CD8-positive, alpha-beta memory T cell (primary cell): ENCODE measurements around the gene GSTO2. TPM values are rescaled to one million over a fixed set of nuclear protein-coding genes. Genes with fewer than 3 reads are reported as not detected.

Experiments used
- CTCF ChIA-PET: fragments of 350-600 bp; sonication (Branson Sonifier 250); formaldehyde crosslinking; loops from one replicate; lab custom pipeline; 2021; ENCODE audit warnings: antibody characterized with exemption; lab: Charles Lee
- POLR2A ChIA-PET: fragments of 350-600 bp; sonication (Branson Sonifier 250); formaldehyde crosslinking; loops from one replicate; lab custom pipeline; 2021; ENCODE audit warnings: antibody characterized with exemption; lab: Charles Lee
- DNase-seq, 5 donors: peaks; one replicate each; pipeline versions ENCODE4 v3.0.0 to v3.0.0-alpha.2; 2020 to 2022; ENCODE audit warnings: mixed read lengths in 1 of 5
- H3K27ac ChIP-seq: one replicate; pipeline ENCODE4 v1.7.0; 2013; ENCODE audit warnings: low read depth, mild to moderate bottlenecking, low read length, moderate library complexity
- H3K27me3 ChIP-seq: 2 replicates; pipeline ENCODE4 v1.7.0; 2013; ENCODE audit warnings: low read length, mild to moderate bottlenecking; ENCODE audit not compliant: insufficient read depth, poor library complexity, severe bottlenecking
- H3K36me3 ChIP-seq: 2 replicates; pipeline ENCODE4 v1.7.0; 2013; ENCODE audit warnings: mild to moderate bottlenecking, low read length, moderate library complexity; ENCODE audit not compliant: insufficient read depth
- H3K4me1 ChIP-seq: 2 replicates; pipeline ENCODE4 v1.7.0; 2013; ENCODE audit warnings: mild to moderate bottlenecking, low read length, moderate library complexity; ENCODE audit not compliant: insufficient read depth
- H3K4me3 ChIP-seq: 2 replicates; pipeline ENCODE4 v1.7.0; 2013; ENCODE audit warnings: mild to moderate bottlenecking, low read length
- H3K9me3 ChIP-seq: 2 replicates; pipeline ENCODE4 v1.7.0; 2013; ENCODE audit warnings: mild to moderate bottlenecking, low read length
- H3K27ac Mint-ChIP-seq, 8 donors: one replicate each; pipeline ENCODE4 v1.8.0; 2020 to 2021; ENCODE audit warnings: mixed read lengths in 8 of 8, mild to moderate bottlenecking in 6 of 8, inconsistent platforms in 3 of 8, moderate library complexity in 3 of 8
- H3K27me3 Mint-ChIP-seq, 2 donors: one replicate each; pipeline ENCODE4 v1.8.0; 2020 to 2021; ENCODE audit warnings: mixed read lengths in 2 of 2, mild to moderate bottlenecking in 1 of 2, moderate library complexity in 1 of 2
- H3K36me3 Mint-ChIP-seq, 3 donors: one replicate each; pipeline ENCODE4 v1.8.0; 2020 to 2021; ENCODE audit warnings: mixed read lengths in 3 of 3, inconsistent platforms in 1 of 3, mild to moderate bottlenecking in 1 of 3
- H3K4me1 Mint-ChIP-seq, 3 donors: one replicate each; pipeline ENCODE4 v1.8.0; 2020 to 2021; ENCODE audit warnings: mixed read lengths in 3 of 3, inconsistent platforms in 1 of 3, mild to moderate bottlenecking in 1 of 3
- H3K4me3 Mint-ChIP-seq, 7 donors: one replicate each; pipeline ENCODE4 v1.8.0; 2020 to 2021; ENCODE audit warnings: mixed read lengths in 7 of 7, mild to moderate bottlenecking in 6 of 7, moderate library complexity in 4 of 7, inconsistent platforms in 2 of 7
- H3K9me3 Mint-ChIP-seq, 5 donors: one replicate each; pipeline ENCODE4 v1.8.0; 2020 to 2022; ENCODE audit warnings: mixed read lengths in 5 of 5, mild to moderate bottlenecking in 3 of 5, moderate library complexity in 2 of 5, inconsistent platforms in 1 of 5
- polyA plus RNA-seq: library from polyadenylated mRNA; unstranded; fragments of 300-500 nt; fragmentation: Illumina TruSeq; gene quantifications from one replicate; pipeline ENCODE4 v1.2.3, GENCODE V29; 2021
- total RNA-seq, 2 experiments: library from RNA; stranded (reverse); gene quantifications; one replicate each; pipeline ENCODE4 v1.2.3, GENCODE V29; 2021

GSTO2 gene
- total and polyA plus RNA-seq, 3 experiments from 2014 or later, result 0.60 to 1.1 (median 0.93) TPM

- ChIA-PET CTCF (interaction anchor here (1.0 to 3.5 kb wide), 4 partner anchors 20 to 42 kb away, joined by 3 to 14 read pairs (median 8); partner anchors contain the start of genes CFAP58 and ITPRIP), POLR2A (no interaction called here)
- no peaks in the 10 kb centered on the region for H3K27me3 ChIP-seq
- peaks cover 43% of the 10 kb centered on the region for H3K4me1 ChIP-seq
- Mint-ChIP-seq H3K27ac (no peak overlapping the region), H3K36me3 (peaks cover 0 to 47% (median 11%) of the 10 kb centered on the region in 3 donors), H3K9me3 (no peaks in the 10 kb centered on the region), H3K4me3 (no peak overlapping the region), H3K27me3 (no peaks in the 10 kb centered on the region), H3K4me1 (peaks cover 36 to 53% (median 48%) of the 10 kb centered on the region in 3 donors)
- no peak for DNase-seq
- H3K4me3 ChIP-seq, result no peak overlapping the region
- peaks cover 28% of the 10 kb centered on the region for H3K36me3 ChIP-seq
- H3K27ac ChIP-seq, result no peak overlapping the region
- no peaks in the 10 kb centered on the region for H3K9me3 ChIP-seq
These were observed 42.3 kb downstream of the GSTO2 start for GRCh38 chr10:104311184-104311720.

GRCh38 chr10:104314591-104315485, 45.9 kb downstream of the GSTO2 start:
- Mint-ChIP-seq H3K27ac (peak overlapping the region in 1 of 8 donors; percentile 48), H3K27me3 (no peaks in the 10 kb centered on the region), H3K4me1 (peaks cover 31 to 41% (median 38%) of the 10 kb centered on the region in 3 donors), H3K4me3 (no peak overlapping the region), H3K36me3 (peaks cover 0 to 65% (median 11%) of the 10 kb centered on the region in 3 donors), H3K9me3 (no peaks in the 10 kb centered on the region)
- Histone ChIP-seq H3K4me3 (no peak overlapping the region), H3K27ac (no peak overlapping the region), H3K27me3 (no peaks in the 10 kb centered on the region), H3K9me3 (no peaks in the 10 kb centered on the region), H3K4me1 (peaks cover 30% of the 10 kb centered on the region), H3K36me3 (peaks cover 28% of the 10 kb centered on the region)
- POLR2A ChIA-PET, result no interaction called here
- CTCF ChIA-PET, result interaction anchor here (1.0 to 1.2 kb wide), 4 partner anchors 9 to 41 kb away, joined by 3 to 6 read pairs (median 4); partner anchors contain the start of gene CFAP58
- no peak for DNase-seq

GRCh38 chr10:104315486-104315921, 46.5 kb downstream of the GSTO2 start:
- Mint-ChIP-seq H3K4me3 (no peak overlapping the region), H3K27ac (no peak overlapping the region), H3K36me3 (peaks cover 0 to 65% (median 10%) of the 10 kb centered on the region in 3 donors), H3K9me3 (no peaks in the 10 kb centered on the region), H3K4me1 (peaks cover 29 to 41% (median 38%) of the 10 kb centered on the region in 3 donors), H3K27me3 (no peaks in the 10 kb centered on the region)
- ChIA-PET CTCF (no interaction called here), POLR2A (no interaction called here)
- Histone ChIP-seq H3K27me3 (no peaks in the 10 kb centered on the region), H3K4me3 (no peak overlapping the region), H3K9me3 (no peaks in the 10 kb centered on the region), H3K4me1 (peaks cover 28% of the 10 kb centered on the region), H3K27ac (no peak overlapping the region), H3K36me3 (peaks cover 28% of the 10 kb centered on the region)
- no peak for DNase-seq

GRCh38 chr10:104316321-104317099, 47.5 kb downstream of the GSTO2 start:
- Histone ChIP-seq H3K36me3 (peaks cover 28% of the 10 kb centered on the region), H3K27ac (no peak overlapping the region), H3K27me3 (no peaks in the 10 kb centered on the region), H3K4me1 (peaks cover 36% of the 10 kb centered on the region), H3K9me3 (no peaks in the 10 kb centered on the region), H3K4me3 (no peak overlapping the region)
- H3K36me3 Mint-ChIP-seq, result peaks cover 0 to 61% (median 10%) of the 10 kb centered on the region in 3 donors
- CTCF ChIA-PET, result interaction anchor here (1.3 kb wide), 1 partner anchor 25 kb away, joined by 3 read pairs; no protein-coding TSS in a partner anchor
- DNase-seq, result no peak
- peak overlapping the region in 1 of 8 donors; percentile 60 for H3K27ac Mint-ChIP-seq
- POLR2A ChIA-PET, result no interaction called here
- H3K9me3 Mint-ChIP-seq, result no peaks in the 10 kb centered on the region
- H3K4me1 Mint-ChIP-seq, result peaks cover 36 to 49% (median 40%) of the 10 kb centered on the region in 3 donors
- no peak overlapping the region for H3K4me3 Mint-ChIP-seq
- H3K27me3 Mint-ChIP-seq, result peaks cover 0 to 1% of the 10 kb centered on the region in 2 donors

GRCh38 chr10:104317269-104317710, 48.3 kb downstream of the GSTO2 start:
- CTCF ChIA-PET, result interaction anchor here (1.1 to 1.5 kb wide), 3 partner anchors 21 to 27 kb away, joined by 3 to 4 read pairs (median 3); partner anchors contain the start of gene ITPRIP
- H3K27ac Mint-ChIP-seq, result peak overlapping the region in 4 of 8 donors; percentile 29 to 60 (median 42)

GRCh38 chr10:104317726-104318299, 48.8 kb downstream of the GSTO2 start:
- CTCF ChIA-PET, result interaction anchor here (1.1 to 1.5 kb wide), 2 partner anchors 20 to 27 kb away, joined by 3 to 4 read pairs; partner anchors contain the start of gene ITPRIP
- H3K36me3 Mint-ChIP-seq, result peaks cover 0 to 51% (median 4%) of the 10 kb centered on the region in 3 donors
- POLR2A ChIA-PET, result no interaction called here
- H3K4me3 ChIP-seq, result no peak overlapping the region
- H3K4me1 ChIP-seq, result peaks cover 49% of the 10 kb centered on the region
- H3K27ac ChIP-seq, result no peak overlapping the region
- no peaks in the 10 kb centered on the region for H3K9me3 Mint-ChIP-seq
- H3K27me3 ChIP-seq, result no peaks in the 10 kb centered on the region
- H3K4me3 Mint-ChIP-seq, result no peak overlapping the region
- peaks cover 46 to 59% (median 53%) of the 10 kb centered on the region in 3 donors for H3K4me1 Mint-ChIP-seq
- H3K27ac Mint-ChIP-seq, result peak overlapping the region in 3 of 8 donors; percentile 60 to 71 (median 60)
- peaks cover 0 to 2% of the 10 kb centered on the region in 2 donors for H3K27me3 Mint-ChIP-seq
- no peak for DNase-seq
- H3K9me3 ChIP-seq, result no peaks in the 10 kb centered on the region
- H3K36me3 ChIP-seq, result peaks cover 22% of the 10 kb centered on the region

More at GRCh38 chr10:104317269-104317710, 48.3 kb downstream of the GSTO2 start:
- Mint-ChIP-seq H3K27me3 (peaks cover 0 to 2% of the 10 kb centered on the region in 2 donors), H3K4me1 (peaks cover 42 to 54% (median 48%) of the 10 kb centered on the region in 3 donors), H3K9me3 (no peaks in the 10 kb centered on the region), H3K4me3 (no peak overlapping the region), H3K36me3 (peaks cover 0 to 56% (median 6%) of the 10 kb centered on the region in 3 donors)
- no peak for DNase-seq
- Histone ChIP-seq H3K4me3 (no peak overlapping the region), H3K27me3 (no peaks in the 10 kb centered on the region), H3K36me3 (peaks cover 28% of the 10 kb centered on the region), H3K4me1 (peaks cover 44% of the 10 kb centered on the region), H3K9me3 (no peaks in the 10 kb centered on the region), H3K27ac (no peak overlapping the region)
- POLR2A ChIA-PET, result no interaction called here

GRCh38 chr10:104318326-104318725, 49.3 kb downstream of the GSTO2 start:
- H3K4me1 ChIP-seq, result peaks cover 54% of the 10 kb centered on the region
- Mint-ChIP-seq H3K27me3 (peaks cover 0 to 2% of the 10 kb centered on the region in 2 donors), H3K27ac (peak overlapping the region in 2 of 8 donors; percentile 41 to 71), H3K36me3 (peaks cover 0 to 46% (median 1%) of the 10 kb centered on the region in 3 donors), H3K4me3 (no peak overlapping the region), H3K9me3 (no peaks in the 10 kb centered on the region), H3K4me1 (peaks cover 51 to 59% (median 58%) of the 10 kb centered on the region in 3 donors)
- no peaks in the 10 kb centered on the region for H3K27me3 ChIP-seq
- no peak overlapping the region for H3K27ac ChIP-seq
- no peaks in the 10 kb centered on the region for H3K9me3 ChIP-seq
- H3K4me3 ChIP-seq, result no peak overlapping the region
- CTCF ChIA-PET, result interaction anchor here (1.1 to 1.5 kb wide), 3 partner anchors 20 to 35 kb away, joined by 3 to 4 read pairs (median 4); partner anchors contain the start of genes CFAP58 and ITPRIP
- H3K36me3 ChIP-seq, result peaks cover 17% of the 10 kb centered on the region
- POLR2A ChIA-PET, result no interaction called here
- no peak for DNase-seq
